Stimulated activated CD4-positive, alpha-beta T cell treated with anti-CD3 and anti-CD28 coated beads, TNF-alpha, amount 100 ng/mL, for 1 hour (primary cell): ENCODE measurements around the gene ADORA2B.
"Not testable (repeated sequence)": the region's sequence is repeated elsewhere in the genome, so short reads cannot be mapped to it uniquely, and the experiment has no call there.

ENCODE experiments used
- DNase-seq, 3 donors: peaks; one replicate each; pipeline ENCODE4 v3.0.0-alpha.2; 2020; ENCODE audit warnings: low read depth in 3 of 3, low spot score in 1 of 3

ADORA2B gene

GRCh38 chr17:15921640-15922039, 23.3 kb upstream of the ADORA2B start:
- no peak for DNase-seq

GRCh38 chr17:15922586-15922985, 22.3 kb upstream of the ADORA2B start:
- no peak for DNase-seq

- no peak for DNase-seq
These were observed 18.7 kb upstream of the ADORA2B start for GRCh38 chr17:15926039-15926740.

- no peak for DNase-seq
These were observed 16.6 kb upstream of the ADORA2B start for GRCh38 chr17:15928286-15928785.

- DNase-seq = no peak
These were observed 15.0 kb upstream of the ADORA2B start for GRCh38 chr17:15929941-15930340.

GRCh38 chr17:15930426-15930825, 14.5 kb upstream of the ADORA2B start:
- no peak for DNase-seq

GRCh38 chr17:15931394-15931793, 13.5 kb upstream of the ADORA2B start:
- no peak for DNase-seq

- DNase-seq = no peak
These were observed 10.1 kb upstream of the ADORA2B start for GRCh38 chr17:15934866-15935265.

GRCh38 chr17:15935891-15936290, 9.0 kb upstream of the ADORA2B start:
- no peak for DNase-seq

GRCh38 chr17:15936481-15936880, 8.4 kb upstream of the ADORA2B start:
- not testable (repeated sequence) for DNase-seq

- no peak for DNase-seq
These were observed 3.1 kb upstream of the ADORA2B start for GRCh38 chr17:15941781-15942180.

- DNase-seq = no peak
These were observed 2.6 kb upstream of the ADORA2B start for GRCh38 chr17:15942207-15942833.

- DNase-seq = no peak
These were observed 765 bp upstream of the ADORA2B start for GRCh38 chr17:15943971-15944758.

GRCh38 chr17:15945527-15946191, 729 bp downstream of the ADORA2B start:
- peak in 1 of 3 donors; percentile 24 for DNase-seq

- no peak for DNase-seq
These were observed 1.7 kb downstream of the ADORA2B start for GRCh38 chr17:15946611-15947120.

- no peak for DNase-seq
These were observed 2.3 kb downstream of the ADORA2B start for GRCh38 chr17:15947271-15947670.

- no peak for DNase-seq
These were observed 3.2 kb downstream of the ADORA2B start for GRCh38 chr17:15947976-15948752.

GRCh38 chr17:15951368-15952047, 6.6 kb downstream of the ADORA2B start:
- DNase-seq = no peak

- DNase-seq = no peak
These were observed 7.2 kb downstream of the ADORA2B start for GRCh38 chr17:15952048-15952532.
